PC-3 (cell line): ENCODE results near the gene ASCL1. TPM values are rescaled to one million over a fixed set of nuclear protein-coding genes. Genes with fewer than 3 reads are reported as not detected.

Experiments used
- ATAC-seq: fragments of 200-7000 bp; cut with Tn5 transposase; 2 replicates; pipeline ENCODE4 v1.9.1; 2020; ENCODE audit warnings: mild to moderate bottlenecking, moderate library complexity
- BruUV-seq: library from RNA; stranded (reverse); fragments of 400-500 nt; replicated peaks from 2 replicates; lab custom pipeline; 2021; lab: Mats Ljungman, UMichigan
- CTCF ChIA-PET: fragments of 300-600 bp; sonication (Branson Sonifier 250); formaldehyde crosslinking; loops from one replicate; lab custom pipeline; 2022; ENCODE audit warnings: antibody characterized with exemption; lab: Charles Lee
- POLR2A ChIA-PET: fragments of 300-600 bp; sonication (Branson Sonifier 250); formaldehyde crosslinking; loops from one replicate; lab custom pipeline; 2022; ENCODE audit warnings: antibody characterized with exemption; ENCODE audit not compliant: unreplicated experiment; lab: Charles Lee
- DNase-seq: peaks from one replicate; pipeline ENCODE4 v3.0.0-alpha.2; 2015
- H2AFZ ChIP-seq: fragments of 300-600 bp; sonication (generic); 2 replicates; pipeline ENCODE4 v1.6.0; 2016; ENCODE audit warnings: antibody characterized with exemption, low read length
- H3F3A ChIP-seq: fragments of 300-600 bp; sonication (generic); one replicate; pipeline ENCODE4 v1.6.0; 2017; ENCODE audit warnings: antibody characterized with exemption, low read length, control low read depth, mild to moderate bottlenecking; ENCODE audit not compliant: unreplicated experiment
- H3K27ac ChIP-seq: fragments of 300-600 bp; sonication (generic); 2 replicates; pipeline ENCODE4 v1.5.1; 2016; ENCODE audit warnings: mild to moderate bottlenecking, low read length
- H3K27me3 ChIP-seq: fragments of 300-600 bp; sonication (generic); 2 replicates; pipeline ENCODE4 v1.6.1; 2016; ENCODE audit warnings: low read length, mixed read lengths
- H3K36me3 ChIP-seq: fragments of 300-600 bp; sonication (generic); 2 replicates; pipeline ENCODE4 v1.6.1; 2016; ENCODE audit warnings: low read depth, mixed run types, low read length, mixed read lengths
- H3K4me1 ChIP-seq: fragments of 300-600 bp; sonication (generic); 2 replicates; pipeline ENCODE4 v1.5.1; 2016; ENCODE audit warnings: low read length; ENCODE audit not compliant: insufficient read depth
- H3K4me2 ChIP-seq: fragments of 300-600 bp; sonication (generic); 2 replicates; pipeline ENCODE4 v1.6.0; 2016; ENCODE audit warnings: low read length
- H3K4me3 ChIP-seq: fragments of 300-600 bp; sonication (generic); 2 replicates; pipeline ENCODE4 v1.5.1; 2016; ENCODE audit warnings: mild to moderate bottlenecking, low read length, mixed read lengths
- H3K79me2 ChIP-seq: fragments of 300-600 bp; sonication (generic); 2 replicates; pipeline ENCODE4 v1.6.1; 2017; ENCODE audit warnings: low read length, mixed read lengths
- H3K9ac ChIP-seq: fragments of 300-600 bp; sonication (generic); 2 replicates; pipeline ENCODE4 v1.6.0; 2016; ENCODE audit warnings: mild to moderate bottlenecking, low read length
- H3K9me2 ChIP-seq: fragments of 300-600 bp; sonication (generic); replicated peaks from 2 replicates; pipeline ENCODE4 v1.6.1; 2016; ENCODE audit warnings: mixed run types, low read length, mixed read lengths
- H3K9me3 ChIP-seq: fragments of 300-600 bp; sonication (generic); 2 replicates; pipeline ENCODE4 v1.6.1; 2016; ENCODE audit warnings: low read length, mixed read lengths
- H4K20me1 ChIP-seq: fragments of 300-600 bp; sonication (generic); 2 replicates; pipeline ENCODE4 v1.6.1; 2016; ENCODE audit warnings: low read length, mixed read lengths
- CTCF ChIP-seq: fragments of 300-600 bp; sonication (generic); conservative IDR thresholded peaks from 2 replicates; pipeline ENCODE4 v1.5.1; 2017; ENCODE audit warnings: antibody characterized with exemption, low read depth, mild to moderate bottlenecking, low read length
- EZH2 ChIP-seq: fragments of 300-600 bp; sonication (generic); IDR thresholded peaks from one replicate; pipeline ENCODE4 v1.6.1; 2017; ENCODE audit warnings: antibody characterized with exemption, mild to moderate bottlenecking, low read length; ENCODE audit not compliant: unreplicated experiment
- EZH2phosphoT487 ChIP-seq: fragments of 300-600 bp; sonication (generic); IDR thresholded peaks from 2 replicates; pipeline ENCODE4 v1.6.1; 2018; ENCODE audit warnings: mild to moderate bottlenecking, antibody characterized with exemption, low read length, borderline replicate concordance
- intact Hi-C: fragments of 100-400 bp; cut with micrococcal nuclease; formaldehyde crosslinking; loops from 2 replicates; pipeline ENCODE4 v1.9.0; 2023
- total RNA-seq: library from RNA; depleted of rRNA; stranded (reverse); fragments of >200 nt; gene quantifications from 2 replicates; pipeline ENCODE4 v1.2.3, GENCODE V29; 2014

ASCL1 gene
- total RNA-seq, 1 experiment from 2014 or later, result not detected

GRCh38 chr12:102977945-102978706 is 20.7 kb downstream of the ASCL1 start:
- Histone ChIP-seq H3K4me2 (no peak overlapping the region), H3K9me2 (no peaks in the 10 kb centered on the region), H3K79me2 (no peaks in the 10 kb centered on the region), H3K27ac (no peak overlapping the region), H3K9me3 (no peaks in the 10 kb centered on the region), H4K20me1 (no peaks in the 10 kb centered on the region), H3F3A (no peaks in the 10 kb centered on the region), H3K36me3 (no peaks in the 10 kb centered on the region), H3K9ac (no peak overlapping the region), H3K4me1 (no peaks in the 10 kb centered on the region), H3K4me3 (no peak overlapping the region), H3K27me3 (0 out of 2 replicates have a peak, but pooled peaks cover 2% of the 10 kb centered on the region), H2AFZ (no peak overlapping the region)
- POLR2A ChIA-PET, result no interaction called here
- BruUV-seq, result no TSS peak
- CTCF ChIA-PET, result no interaction called here
- intact Hi-C loops, result no loop called here
- no peak for DNase-seq
- TF ChIP-seq EZH2 (no peak), CTCF (no peak), EZH2phosphoT487 (no peak)
- no peak for ATAC-seq

- intact Hi-C loops, result no loop called here
- 0 out of 2 replicates have a peak, but pooled peaks cover 2% of the 10 kb centered on the region for H3K27me3 ChIP-seq
- no peaks in the 10 kb centered on the region for H3K79me2 ChIP-seq
- no peak overlapping the region for H3K4me3 ChIP-seq
- H4K20me1 ChIP-seq, result no peaks in the 10 kb centered on the region
- no peak overlapping the region for H2AFZ ChIP-seq
- no peak overlapping the region for H3K4me2 ChIP-seq
- H3K4me1 ChIP-seq, result no peaks in the 10 kb centered on the region
- no peak overlapping the region for H3K9ac ChIP-seq
- no peaks in the 10 kb centered on the region for H3F3A ChIP-seq
- H3K9me3 ChIP-seq, result no peaks in the 10 kb centered on the region
- H3K36me3 ChIP-seq, result no peaks in the 10 kb centered on the region
- POLR2A ChIA-PET, result no interaction called here
- ATAC-seq (no peak), DNase-seq (no peak)
- TF ChIP-seq EZH2 (no peak), CTCF (no peak), EZH2phosphoT487 (no peak)
- CTCF ChIA-PET, result no interaction called here
- H3K9me2 ChIP-seq, result no peaks in the 10 kb centered on the region
- BruUV-seq, result no TSS peak
- H3K27ac ChIP-seq, result no peak overlapping the region
Observed at GRCh38 chr12:102980350-102980749, 22.9 kb downstream of the ASCL1 start.

- H3K4me2 ChIP-seq, result no peak overlapping the region
- peaks cover 6% of the 10 kb centered on the region; the same call in 1 of the 2 replicates for H3K9me3 ChIP-seq
- H3K27ac ChIP-seq, result no peak overlapping the region
- no peaks in the 10 kb centered on the region for H3K9me2 ChIP-seq
- ChIA-PET CTCF (no interaction called here), POLR2A (no interaction called here)
- no peaks in the 10 kb centered on the region for H3K79me2 ChIP-seq
- intact Hi-C loops, result no loop called here
- H3K36me3 ChIP-seq, result no peaks in the 10 kb centered on the region
- no peak for TF ChIP-seq EZH2phosphoT487
- TF ChIP-seq CTCF, result no peak
- no peak for TF ChIP-seq EZH2
- H3K4me1 ChIP-seq, result no peaks in the 10 kb centered on the region
- no peaks in the 10 kb centered on the region for H4K20me1 ChIP-seq
- ATAC-seq (no peak), DNase-seq (no peak)
- no peak overlapping the region for H3K4me3 ChIP-seq
- H2AFZ ChIP-seq, result no peak overlapping the region
- no peaks in the 10 kb centered on the region for H3K27me3 ChIP-seq
- H3K9ac ChIP-seq, result no peak overlapping the region
- H3F3A ChIP-seq, result no peaks in the 10 kb centered on the region
- BruUV-seq, result no TSS peak
Observed at GRCh38 chr12:102990419-102990818, 32.9 kb downstream of the ASCL1 start.
